Esophagus (tissue), 2 donors: ENCODE results near the gene CREB3L2. TPM values are rescaled to one million over a fixed set of nuclear protein-coding genes. Genes with fewer than 3 reads are reported as not detected.
"Not testable (repeated sequence)": the region's sequence is repeated elsewhere in the genome, so short reads cannot be mapped to it uniquely, and the experiment has no call there.

ENCODE experiments used
- H3K27ac ChIP-seq, 2 donors: one replicate each; pipeline ENCODE4 v1.5.1; 2013; ENCODE audit warnings: low read depth in 2 of 2, mild to moderate bottlenecking in 2 of 2, inconsistent platforms in 1 of 2, low read length in 1 of 2, moderate library complexity in 1 of 2
- H3K27me3 ChIP-seq, 2 donors: one replicate each; pipeline ENCODE4 v1.6.1; 2013; ENCODE audit warnings: low read length in 2 of 2, control low read depth in 1 of 2, mild to moderate bottlenecking in 1 of 2; ENCODE audit not compliant: insufficient read depth in 2 of 2, control insufficient read depth in 1 of 2
- H3K36me3 ChIP-seq, 2 donors: one replicate each; pipeline ENCODE4 v1.6.1; 2013; ENCODE audit warnings: low read length in 1 of 2; ENCODE audit not compliant: control insufficient read depth in 2 of 2, insufficient read depth in 2 of 2
- H3K4me1 ChIP-seq, 2 donors: one replicate each; pipeline ENCODE4 v1.6.1; 2013; ENCODE audit warnings: low read length in 1 of 2; ENCODE audit not compliant: control insufficient read depth in 2 of 2, insufficient read depth in 2 of 2
- H3K4me3 ChIP-seq, 2 donors: one replicate each; pipeline ENCODE4 v1.5.1; 2013; ENCODE audit warnings: low read length in 2 of 2, mild to moderate bottlenecking in 2 of 2, low read depth in 1 of 2, moderate library complexity in 1 of 2
- H3K9me3 ChIP-seq, 2 donors: one replicate each; pipeline ENCODE4 v1.6.1; 2013; ENCODE audit warnings: mild to moderate bottlenecking in 2 of 2, low read depth in 1 of 2, low read length in 1 of 2, moderate library complexity in 1 of 2; ENCODE audit not compliant: control insufficient read depth in 2 of 2, insufficient read depth in 1 of 2
- WGBS, 2 donors: extraction: QIAGEN DNeasy Blood & Tissue Kit; methylation state at CpG; one replicate each; pipeline ENCODE4 v1.1.7; 2013; 5-methylcytosine and 5-hydroxymethylcytosine counted together
- polyA plus RNA-seq, 2 donors: library from polyadenylated mRNA; stranded (reverse); fragments of 200-250 nt; gene quantifications; one replicate each; pipeline ENCODE4 v1.2.3, GENCODE V29; 2013
- donor health status: healthy with polysubstance abuse.
- donor health status: Bipolar disorder and iron deficiency.

The CREB3L2 gene
- polyA plus RNA-seq, 2 donors: 4.9 to 7.3 TPM

DNA sequence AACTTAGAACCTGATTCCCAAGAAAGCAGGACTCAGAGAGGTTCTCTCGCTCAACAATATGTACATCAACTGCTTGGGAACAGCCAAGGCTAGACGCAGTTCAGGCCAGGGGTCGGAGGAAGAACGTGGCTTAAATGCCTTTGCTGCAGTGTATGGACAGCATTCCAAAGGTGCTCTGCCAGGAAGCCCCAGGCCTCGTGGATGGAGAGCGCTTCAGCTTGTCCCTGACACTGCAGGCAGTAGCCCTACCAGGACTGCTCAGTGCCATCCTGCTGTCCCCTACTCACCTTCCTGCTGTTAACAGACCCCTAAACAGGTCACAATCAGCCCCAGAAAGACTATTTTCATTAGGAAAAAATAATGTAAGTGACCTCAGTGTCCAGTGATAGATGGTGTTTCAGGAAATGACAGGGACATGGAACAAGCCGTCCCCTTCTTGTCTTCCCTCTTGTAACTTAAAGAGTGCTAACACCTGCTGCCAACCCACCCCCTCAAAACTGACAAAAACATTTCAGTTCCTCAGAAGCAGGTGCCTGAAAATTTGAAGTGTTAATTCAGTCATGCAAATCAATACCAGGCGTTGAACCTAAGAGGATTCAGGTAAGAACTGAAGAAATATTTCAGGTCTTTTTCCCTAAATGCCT is 16.5 kb downstream of the CREB3L2 start:
- Histone ChIP-seq H3K4me3 (no peak overlapping the region), H3K27ac (no peak overlapping the region), H3K4me1 (peaks cover 8 to 18% of the 10 kb centered on the region in 2 donors), H3K27me3 (no peaks in the 10 kb centered on the region), H3K36me3 (no peaks in the 10 kb centered on the region), H3K9me3 (no peaks in the 10 kb centered on the region)
- 73% methylated on average over 8 of the region's 8 CpGs for WGBS, 2 donors

DNA sequence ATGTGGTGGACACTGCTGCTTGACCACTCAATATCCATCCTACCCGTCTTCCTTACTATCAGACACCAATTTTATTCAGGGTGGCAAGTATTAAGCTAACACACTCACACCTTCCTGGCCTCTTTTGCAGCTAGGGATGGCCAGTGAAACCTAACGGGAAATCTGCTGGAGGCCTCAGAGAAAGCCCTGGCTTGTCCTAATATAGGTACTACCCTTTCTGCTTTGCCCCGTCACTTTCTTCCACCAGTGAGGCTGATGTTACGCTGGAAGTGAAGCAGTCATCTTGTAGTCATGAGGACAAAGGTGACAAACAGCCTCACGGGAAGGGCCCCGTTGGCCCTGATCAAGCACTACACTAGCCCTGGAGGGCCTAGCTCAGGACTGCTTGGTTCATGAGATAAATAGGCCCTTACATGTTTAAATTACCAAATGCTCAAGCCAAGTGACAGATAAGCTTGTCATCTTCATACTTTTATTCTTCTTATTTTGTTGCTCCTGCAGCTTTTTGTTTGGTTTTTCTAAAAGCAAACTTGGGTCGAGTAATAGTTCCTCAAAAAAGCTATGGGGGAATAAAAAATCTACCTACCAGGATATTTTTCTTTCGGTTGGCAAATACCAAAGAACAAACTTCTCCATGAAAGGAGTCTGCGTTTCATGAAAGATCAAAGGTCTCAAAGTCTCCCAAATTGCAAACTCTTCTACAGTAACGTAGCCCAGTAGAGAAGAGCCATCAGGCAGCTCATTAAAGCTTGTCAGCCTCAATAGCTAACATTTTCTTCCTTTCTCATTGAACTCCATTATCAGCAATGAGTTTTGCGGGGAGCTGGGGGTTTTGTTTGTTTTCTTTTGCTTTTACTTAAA is 17.5 kb downstream of the CREB3L2 start:
- Histone ChIP-seq H3K4me3 (no peak overlapping the region), H3K4me1 (peaks cover 8 to 16% of the 10 kb centered on the region in 2 donors), H3K27ac (no peak overlapping the region), H3K36me3 (no peaks in the 10 kb centered on the region), H3K27me3 (no peaks in the 10 kb centered on the region), H3K9me3 (no peaks in the 10 kb centered on the region)
- 79 to 87% methylated on average over 11 of the region's 11 CpGs for WGBS, 2 donors

DNA sequence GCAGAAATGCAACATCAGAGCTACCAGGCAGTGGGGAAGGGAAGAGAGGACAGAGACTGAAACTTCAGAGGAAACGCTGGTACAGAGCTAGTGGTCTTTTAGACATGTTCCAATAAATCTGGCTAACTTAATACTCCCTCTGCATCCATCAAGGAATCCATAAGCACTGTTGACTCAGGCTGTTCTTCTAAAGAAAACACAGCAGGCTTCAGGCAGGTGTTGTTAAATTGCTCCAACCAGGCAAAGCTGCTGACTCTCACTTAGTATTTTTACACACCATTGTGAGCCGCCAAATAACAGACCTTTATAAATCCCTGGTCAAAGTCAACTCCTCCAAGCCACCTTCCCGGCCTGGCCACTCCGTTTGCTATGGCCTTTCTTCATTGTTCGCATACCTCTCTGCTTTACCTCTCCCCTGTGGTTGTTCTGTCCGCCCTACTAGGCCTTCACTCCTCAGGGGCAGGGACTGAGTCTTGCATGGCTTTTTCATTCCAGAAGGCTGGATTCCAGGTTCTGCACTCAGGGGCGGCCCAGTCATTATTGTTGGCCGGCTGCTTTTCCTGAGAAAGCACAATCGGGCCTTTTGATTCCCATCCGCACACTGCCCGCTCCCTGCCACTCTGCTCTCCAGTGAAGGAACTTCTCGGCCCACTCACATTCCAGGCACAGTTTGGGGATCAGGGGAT is 18.4 kb downstream of the CREB3L2 start:
- no peaks in the 10 kb centered on the region for H3K36me3 ChIP-seq
- H3K4me3 ChIP-seq: no peak overlapping the region
- no peaks in the 10 kb centered on the region for H3K27me3 ChIP-seq
- 85 to 87% methylated on average over 12 of the region's 12 CpGs for WGBS, 2 donors
- no peaks in the 10 kb centered on the region for H3K9me3 ChIP-seq
- no peak overlapping the region for H3K27ac ChIP-seq
- H3K4me1 ChIP-seq: peaks cover 10 to 20% of the 10 kb centered on the region in 2 donors

- H3K36me3 ChIP-seq, H3K9me3 ChIP-seq, H3K4me3 ChIP-seq, H3K27ac ChIP-seq, H3K27me3 ChIP-seq: not testable (repeated sequence)
- WGBS, 2 donors: 96 to 97% methylated on average over 6 of the region's 6 CpGs
- H3K4me1 ChIP-seq: peaks cover 9 to 20% of the 10 kb centered on the region in 2 donors
These were observed 19.5 kb downstream of the CREB3L2 start for GRCh38 chr7:137982394-137982793.

DNA sequence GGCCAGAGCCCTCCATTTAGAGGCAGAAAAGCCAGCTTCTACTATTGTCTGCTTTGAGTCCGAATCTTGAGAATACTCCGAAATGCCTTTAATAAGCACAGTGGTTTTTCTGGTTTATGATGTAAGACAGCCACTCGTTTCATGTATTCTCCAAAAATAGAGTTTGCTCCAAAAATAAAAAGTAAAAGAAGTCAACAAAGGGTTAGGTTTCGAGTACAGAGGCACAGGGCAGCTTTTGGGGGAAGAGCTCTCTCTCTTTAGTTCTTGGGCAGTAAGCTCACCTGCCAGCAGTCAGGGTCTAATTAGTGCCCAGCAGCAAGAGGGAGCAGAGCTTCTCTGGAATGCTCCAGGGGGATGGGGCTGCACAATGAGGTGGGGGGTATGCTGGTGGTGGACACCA is 20.2 kb downstream of the CREB3L2 start:
- H3K4me3 ChIP-seq: no peak overlapping the region
- no peaks in the 10 kb centered on the region for H3K36me3 ChIP-seq
- H3K27ac ChIP-seq: peak overlapping the region; percentile 45 to 58
- 63% methylated on average over 4 of the region's 4 CpGs for WGBS, 2 donors
- no peaks in the 10 kb centered on the region for H3K9me3 ChIP-seq
- H3K4me1 ChIP-seq: peaks cover 9 to 23% of the 10 kb centered on the region in 2 donors
- no peaks in the 10 kb centered on the region for H3K27me3 ChIP-seq

- Histone ChIP-seq H3K9me3 (no peaks in the 10 kb centered on the region), H3K27ac (peak overlapping the region; percentile 58), H3K27me3 (no peaks in the 10 kb centered on the region), H3K36me3 (no peaks in the 10 kb centered on the region), H3K4me3 (no peak overlapping the region), H3K4me1 (peaks cover 9 to 24% of the 10 kb centered on the region in 2 donors)
These were observed 20.7 kb downstream of the CREB3L2 start for GRCh38 chr7:137981175-137981574.

DNA sequence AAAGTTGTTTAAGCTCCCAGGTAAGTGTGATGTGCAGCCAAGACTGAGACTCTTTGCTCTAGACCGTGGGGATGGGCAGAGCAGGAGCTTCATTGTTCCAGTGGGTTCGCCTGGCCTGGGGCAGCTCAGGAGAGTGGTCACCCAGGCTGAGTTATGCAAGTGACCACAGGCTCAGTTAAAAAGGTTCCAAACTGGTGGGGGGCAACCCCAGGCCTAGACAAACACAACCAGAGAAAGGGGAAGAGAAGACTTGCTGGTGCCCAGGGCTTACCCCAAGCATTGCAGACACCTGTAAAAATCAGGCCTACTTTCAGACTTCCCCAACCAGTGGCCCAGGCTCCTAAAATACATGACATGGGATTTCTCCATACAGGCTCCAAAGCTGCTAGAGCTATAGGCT is 21.6 kb downstream of the CREB3L2 start:
- peak overlapping the region in 1 of 2 donors; percentile 50 for H3K27ac ChIP-seq
- H3K4me3 ChIP-seq: no peak overlapping the region
- no peaks in the 10 kb centered on the region for H3K27me3 ChIP-seq
- 89 to 95% methylated on average over 2 of the region's 2 CpGs for WGBS, 2 donors
- no peaks in the 10 kb centered on the region for H3K9me3 ChIP-seq
- H3K4me1 ChIP-seq: peaks cover 8 to 23% of the 10 kb centered on the region in 2 donors
- no peaks in the 10 kb centered on the region for H3K36me3 ChIP-seq

GRCh38 chr7:137978464-137979237 is 23.2 kb downstream of the CREB3L2 start:
- WGBS, 2 donors: 61 to 69% methylated on average over 10 of the region's 10 CpGs
- H3K27ac ChIP-seq: peak overlapping the region; percentile 81
- peaks cover 5 to 17% of the 10 kb centered on the region in 2 donors for H3K4me1 ChIP-seq

DNA sequence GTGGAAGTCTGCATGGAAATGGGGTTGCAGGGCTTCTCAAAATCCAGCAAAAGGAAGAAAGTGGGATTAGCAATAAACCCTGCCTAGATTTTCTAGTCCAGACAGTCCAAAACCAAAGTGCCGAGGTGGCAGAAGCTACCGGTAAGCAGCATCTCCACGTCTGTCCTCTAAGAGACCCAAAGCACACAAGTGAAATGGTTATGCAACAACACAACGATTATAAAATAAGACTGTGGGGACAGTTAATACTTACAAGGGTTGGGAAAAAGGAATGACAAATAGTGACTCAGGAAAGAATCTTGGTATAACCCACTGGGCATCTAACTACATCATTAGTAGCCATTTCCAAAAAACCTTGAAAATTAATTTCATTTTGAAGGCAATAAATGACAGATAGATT is 24.7 kb downstream of the CREB3L2 start:
- Histone ChIP-seq H3K9me3 (no peaks in the 10 kb centered on the region), H3K27ac (peak overlapping the region; percentile 58 to 81), H3K4me3 (no peak overlapping the region), H3K4me1 (peaks cover 5 to 17% of the 10 kb centered on the region in 2 donors), H3K36me3 (no peaks in the 10 kb centered on the region), H3K27me3 (no peaks in the 10 kb centered on the region)
- 68% methylated on average over 4 of the region's 4 CpGs for WGBS, 2 donors

More at GRCh38 chr7:137978464-137979237, 23.2 kb downstream of the CREB3L2 start:
- Histone ChIP-seq H3K36me3 (no peaks in the 10 kb centered on the region), H3K9me3 (no peaks in the 10 kb centered on the region), H3K27me3 (no peaks in the 10 kb centered on the region), H3K4me3 (no peak overlapping the region)
